Smooth muscle cell (in vitro differentiated cells): ENCODE results near the gene SELENOF. TPM values are rescaled to one million over a fixed set of nuclear protein-coding genes. Genes with fewer than 3 reads are reported as not detected.

ENCODE experiments used
- DNase-seq: peaks from one replicate; lab custom pipeline; 2025; ENCODE audit not compliant: unreplicated experiment; lab: John Stamatoyannopoulos, UW
- H2AFZ ChIP-seq: fragments of 200-600 bp; sonication (generic); 2 replicates; pipeline ENCODE4 v1.6.0; 2016; ENCODE audit warnings: antibody characterized with exemption, low read depth, mild to moderate bottlenecking
- H3F3A ChIP-seq: fragments of 200-600 bp; sonication (generic); 2 replicates; pipeline ENCODE4 v1.6.0; 2017; ENCODE audit warnings: antibody characterized with exemption, low read depth
- H3K27ac ChIP-seq: fragments of 200-600 bp; sonication (generic); 2 replicates; pipeline ENCODE4 v1.5.1; 2016; ENCODE audit warnings: low read depth, mild to moderate bottlenecking
- H3K27me3 ChIP-seq: fragments of 200-600 bp; sonication (generic); 2 replicates; pipeline ENCODE4 v1.6.1; 2016; ENCODE audit warnings: low read depth, mild to moderate bottlenecking
- H3K36me3 ChIP-seq: fragments of 200-600 bp; sonication (generic); 2 replicates; pipeline ENCODE4 v1.5.1; 2016; ENCODE audit warnings: low read depth
- H3K4me1 ChIP-seq: fragments of 200-600 bp; sonication (generic); 2 replicates; pipeline ENCODE4 v1.5.1; 2016; ENCODE audit warnings: low read depth
- H3K4me2 ChIP-seq: fragments of 200-600 bp; sonication (generic); 2 replicates; pipeline ENCODE4 v1.6.0; 2016; ENCODE audit warnings: mild to moderate bottlenecking
- H3K4me3 ChIP-seq: fragments of 200-600 bp; sonication (generic); 2 replicates; pipeline ENCODE4 v1.5.1; 2016; ENCODE audit warnings: mild to moderate bottlenecking
- H3K79me2 ChIP-seq: fragments of 200-600 bp; sonication (generic); 2 replicates; pipeline ENCODE4 v1.6.0; 2016; ENCODE audit warnings: low read depth, mild to moderate bottlenecking
- H3K9ac ChIP-seq: fragments of 200-600 bp; sonication (generic); 2 replicates; pipeline ENCODE4 v1.6.0; 2016; ENCODE audit warnings: low read depth
- H3K9me3 ChIP-seq: fragments of 200-600 bp; sonication (generic); replicated peaks from 2 replicates; pipeline ENCODE4 v1.5.1; 2016; ENCODE audit warnings: low read depth
- H4K20me1 ChIP-seq: fragments of 200-600 bp; sonication (generic); 2 replicates; pipeline ENCODE4 v1.6.0; 2016; ENCODE audit warnings: low read depth
- WGBS: methylation state at CpG from one replicate; pipeline ENCODE4 v1.1.7; 2016; ENCODE audit warnings: low lambda C conversion rate; 5-methylcytosine and 5-hydroxymethylcytosine counted together
- polyA plus RNA-seq: library from polyadenylated mRNA; unstranded; fragments of >200 nt; fragmentation: Nextera tagmentation; extraction: Ambion mirVana; gene quantifications from 2 replicates; pipeline ENCODE4 v1.2.1, GENCODE V29; 2016
- total RNA-seq: library from RNA; depleted of rRNA; stranded (reverse); fragments of >200 nt; gene quantifications from 2 replicates; pipeline ENCODE4 v1.2.3, GENCODE V29; 2014
- TF ChIP-seq, protein P1 (sequence below): fragments of 200-600 bp; sonication (generic); IDR thresholded peaks from 2 replicates; pipeline ENCODE4 v1.5.1; 2017; ENCODE audit warnings: borderline replicate concordance, mild to moderate bottlenecking, antibody characterized with exemption; ENCODE audit not compliant: insufficient read depth, poor library complexity, severe bottlenecking

Gene SELENOF
- total and polyA plus RNA-seq, 2 experiments from 2014 or later: 185 to 252 TPM

DNA sequence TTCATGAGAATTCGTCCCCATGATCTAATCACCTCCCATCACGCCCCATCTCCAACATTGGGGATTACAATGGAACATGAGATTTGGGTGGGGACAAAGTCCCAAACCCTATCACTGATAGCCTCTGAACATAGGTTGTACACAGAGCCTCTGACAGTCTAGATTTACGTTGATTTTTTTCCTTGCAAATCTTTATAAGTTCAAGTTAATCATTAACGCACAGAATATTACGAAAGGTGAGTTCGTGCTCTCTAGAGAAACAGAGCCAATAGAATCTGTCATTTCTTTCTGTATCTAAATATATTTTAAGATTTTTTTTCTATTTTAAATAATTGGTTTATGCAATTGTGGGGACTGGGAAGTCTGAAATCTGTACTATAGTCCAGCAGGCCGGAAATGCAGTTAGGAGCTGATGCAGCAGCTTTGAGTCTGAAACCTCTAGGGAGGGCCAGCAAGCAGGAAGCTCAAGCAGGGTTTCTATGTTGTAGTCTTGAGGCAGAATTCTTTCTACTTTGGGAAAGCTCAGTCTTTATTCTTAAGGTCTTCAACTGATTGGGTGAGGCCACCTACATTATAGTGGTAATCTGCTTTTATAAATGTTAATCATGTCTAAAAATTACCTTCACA lies 61.0 kb downstream of the SELENOF start:
- TF ChIP-seq, protein P1, sequence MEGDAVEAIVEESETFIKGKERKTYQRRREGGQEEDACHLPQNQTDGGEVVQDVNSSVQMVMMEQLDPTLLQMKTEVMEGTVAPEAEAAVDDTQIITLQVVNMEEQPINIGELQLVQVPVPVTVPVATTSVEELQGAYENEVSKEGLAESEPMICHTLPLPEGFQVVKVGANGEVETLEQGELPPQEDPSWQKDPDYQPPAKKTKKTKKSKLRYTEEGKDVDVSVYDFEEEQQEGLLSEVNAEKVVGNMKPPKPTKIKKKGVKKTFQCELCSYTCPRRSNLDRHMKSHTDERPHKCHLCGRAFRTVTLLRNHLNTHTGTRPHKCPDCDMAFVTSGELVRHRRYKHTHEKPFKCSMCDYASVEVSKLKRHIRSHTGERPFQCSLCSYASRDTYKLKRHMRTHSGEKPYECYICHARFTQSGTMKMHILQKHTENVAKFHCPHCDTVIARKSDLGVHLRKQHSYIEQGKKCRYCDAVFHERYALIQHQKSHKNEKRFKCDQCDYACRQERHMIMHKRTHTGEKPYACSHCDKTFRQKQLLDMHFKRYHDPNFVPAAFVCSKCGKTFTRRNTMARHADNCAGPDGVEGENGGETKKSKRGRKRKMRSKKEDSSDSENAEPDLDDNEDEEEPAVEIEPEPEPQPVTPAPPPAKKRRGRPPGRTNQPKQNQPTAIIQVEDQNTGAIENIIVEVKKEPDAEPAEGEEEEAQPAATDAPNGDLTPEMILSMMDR: no peak
- 93% methylated on average over 7 of the region's 7 CpGs for WGBS
- Histone ChIP-seq H3K36me3 (no peaks in the 10 kb centered on the region), H3K4me2 (no peak overlapping the region), H3K4me3 (no peak overlapping the region), H3K27ac (no peak overlapping the region), H3K9me3 (no peaks in the 10 kb centered on the region), H3F3A (no peaks in the 10 kb centered on the region), H4K20me1 (no peaks in the 10 kb centered on the region), H3K9ac (no peak overlapping the region), H3K79me2 (no peaks in the 10 kb centered on the region), H3K4me1 (no peaks in the 10 kb centered on the region), H2AFZ (no peak overlapping the region), H3K27me3 (no peaks in the 10 kb centered on the region)
- no peak for DNase-seq

DNA sequence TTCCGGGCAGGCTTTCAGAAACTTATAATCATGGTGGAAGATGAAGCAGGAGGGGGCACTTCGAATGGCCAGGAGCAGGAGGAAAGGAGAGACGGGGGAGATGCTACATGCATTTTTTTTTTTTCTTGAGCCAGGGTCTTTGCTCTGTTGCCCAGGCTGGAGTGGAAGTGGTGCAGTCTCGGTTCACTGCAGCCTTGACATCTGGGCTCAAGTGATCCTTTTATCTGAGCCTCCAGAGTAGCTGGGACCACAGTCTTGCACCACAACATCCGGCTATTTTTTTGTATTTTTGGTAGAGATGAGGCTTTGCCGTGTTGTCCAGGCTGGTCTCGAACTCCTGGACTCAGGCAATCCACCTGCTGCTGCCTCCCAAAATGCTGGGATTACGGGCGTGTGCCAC lies 61.6 kb downstream of the SELENOF start:
- H3K27ac ChIP-seq: no peak overlapping the region
- no peaks in the 10 kb centered on the region for H3K9me3 ChIP-seq
- no peaks in the 10 kb centered on the region for H3F3A ChIP-seq
- H3K36me3 ChIP-seq: no peaks in the 10 kb centered on the region
- no peak overlapping the region for H3K4me3 ChIP-seq
- H2AFZ ChIP-seq: no peak overlapping the region
- H3K4me2 ChIP-seq: no peak overlapping the region
- 92% methylated on average over 9 of the region's 9 CpGs for WGBS
- H3K9ac ChIP-seq: no peak overlapping the region
- no peaks in the 10 kb centered on the region for H4K20me1 ChIP-seq
- H3K27me3 ChIP-seq: no peaks in the 10 kb centered on the region
- H3K4me1 ChIP-seq: no peaks in the 10 kb centered on the region
- no peaks in the 10 kb centered on the region for H3K79me2 ChIP-seq
- DNase-seq: no peak
- TF ChIP-seq, protein P1: no peak

DNA sequence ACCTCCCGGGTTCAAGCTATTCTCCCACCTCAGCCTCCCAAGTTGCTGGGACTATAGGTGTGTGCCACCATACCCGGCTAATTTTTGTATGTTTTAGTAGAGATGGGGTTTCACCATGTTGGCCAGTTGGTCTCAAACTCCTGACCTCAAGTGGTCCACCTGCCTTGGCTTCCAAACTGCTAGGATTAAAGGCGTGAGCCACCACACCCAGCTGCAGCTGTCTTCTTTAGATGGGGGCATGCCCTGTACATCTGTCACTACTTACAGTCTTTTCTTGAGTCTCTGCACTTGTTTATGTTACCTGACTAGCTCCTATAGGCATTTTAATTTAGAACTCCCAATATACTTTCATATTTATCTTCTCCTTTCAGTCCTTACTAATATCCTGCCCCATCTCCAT lies 64.2 kb downstream of the SELENOF start:
- H3K4me3 ChIP-seq: no peak overlapping the region
- 92% methylated on average over 3 of the region's 3 CpGs for WGBS
- H3K9ac ChIP-seq: no peak overlapping the region
- H3K9me3 ChIP-seq: no peaks in the 10 kb centered on the region
- TF ChIP-seq, protein P1: no peak
- H3K27me3 ChIP-seq: no peaks in the 10 kb centered on the region
- H3K4me2 ChIP-seq: no peak overlapping the region
- no peaks in the 10 kb centered on the region for H3K36me3 ChIP-seq
- no peak overlapping the region for H2AFZ ChIP-seq
- H3F3A ChIP-seq: no peaks in the 10 kb centered on the region
- no peak for DNase-seq
- H4K20me1 ChIP-seq: no peaks in the 10 kb centered on the region
- no peaks in the 10 kb centered on the region for H3K4me1 ChIP-seq
- no peak overlapping the region for H3K27ac ChIP-seq
- no peaks in the 10 kb centered on the region for H3K79me2 ChIP-seq

DNA sequence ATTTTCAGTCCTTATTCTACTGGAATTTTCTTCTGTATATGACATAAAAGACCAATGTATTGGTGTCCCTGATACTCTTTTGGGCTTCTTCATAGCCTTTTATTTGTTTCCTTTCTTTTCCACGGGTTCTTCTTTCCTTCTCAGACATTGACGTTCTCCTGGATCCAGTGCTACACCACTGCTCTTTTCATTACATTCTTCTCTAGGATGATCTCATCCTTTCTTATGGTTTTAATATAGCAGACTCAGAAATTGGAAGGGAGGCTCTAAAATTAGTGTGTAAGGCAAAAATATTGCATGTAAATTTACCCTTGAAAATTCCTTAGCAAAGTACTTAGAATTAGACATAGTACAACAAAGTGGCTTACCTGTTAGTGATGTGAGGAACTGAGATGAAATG lies 65.3 kb downstream of the SELENOF start:
- no peak overlapping the region for H3K4me3 ChIP-seq
- H3K27me3 ChIP-seq: no peaks in the 10 kb centered on the region
- TF ChIP-seq, protein P1: no peak
- no peak overlapping the region for H3K27ac ChIP-seq
- no peaks in the 10 kb centered on the region for H3K4me1 ChIP-seq
- no peak for DNase-seq
- 73% methylated on average over 2 of the region's 2 CpGs for WGBS
- H3K9ac ChIP-seq: no peak overlapping the region
- no peaks in the 10 kb centered on the region for H3K9me3 ChIP-seq
- no peaks in the 10 kb centered on the region for H4K20me1 ChIP-seq
- no peaks in the 10 kb centered on the region for H3K79me2 ChIP-seq
- no peaks in the 10 kb centered on the region for H3F3A ChIP-seq
- H2AFZ ChIP-seq: no peak overlapping the region
- H3K4me2 ChIP-seq: no peak overlapping the region
- no peaks in the 10 kb centered on the region for H3K36me3 ChIP-seq
